NOMO-1 treated with dmso at 0.1 percent for 144 hours (cell line): ENCODE measurements around the gene VWA5B1.

Experiments
- DNase-seq: peaks from one replicate; lab custom pipeline; 2025; ENCODE audit not compliant: unreplicated experiment; lab: John Stamatoyannopoulos, UW

VWA5B1 gene

DNA sequence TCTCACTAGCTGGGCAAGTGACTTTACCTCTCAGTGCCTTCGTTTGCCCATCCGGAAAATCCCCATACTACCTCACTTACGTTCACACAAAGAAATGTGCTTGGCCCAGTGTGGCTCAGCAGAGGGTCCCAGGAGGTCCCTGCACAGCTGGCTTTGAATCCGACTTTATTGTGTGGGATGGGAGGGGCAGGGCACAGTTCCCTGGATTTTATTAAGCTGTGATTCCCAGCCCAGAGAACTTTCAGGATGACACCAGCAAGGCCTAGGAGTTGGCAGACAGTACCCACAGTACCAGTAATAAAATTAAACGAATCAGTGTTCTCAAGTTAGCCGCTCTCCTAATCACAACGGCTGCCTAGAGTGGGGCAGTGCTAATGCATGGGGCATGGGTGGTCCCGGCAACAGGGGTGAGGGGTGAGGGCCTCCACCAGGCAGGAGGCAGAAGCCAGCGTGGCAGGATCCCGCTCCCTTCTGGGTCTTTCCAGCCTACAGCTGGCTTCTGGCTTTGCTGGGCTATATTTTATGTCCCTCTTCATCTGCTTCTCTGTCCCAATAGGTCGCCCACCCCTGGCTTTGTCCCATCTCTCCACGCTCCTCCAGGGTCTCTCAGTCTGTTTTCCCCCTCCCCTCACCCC lies 74.9 kb downstream of the VWA5B1 start:
- DNase-seq: no peak

DNA sequence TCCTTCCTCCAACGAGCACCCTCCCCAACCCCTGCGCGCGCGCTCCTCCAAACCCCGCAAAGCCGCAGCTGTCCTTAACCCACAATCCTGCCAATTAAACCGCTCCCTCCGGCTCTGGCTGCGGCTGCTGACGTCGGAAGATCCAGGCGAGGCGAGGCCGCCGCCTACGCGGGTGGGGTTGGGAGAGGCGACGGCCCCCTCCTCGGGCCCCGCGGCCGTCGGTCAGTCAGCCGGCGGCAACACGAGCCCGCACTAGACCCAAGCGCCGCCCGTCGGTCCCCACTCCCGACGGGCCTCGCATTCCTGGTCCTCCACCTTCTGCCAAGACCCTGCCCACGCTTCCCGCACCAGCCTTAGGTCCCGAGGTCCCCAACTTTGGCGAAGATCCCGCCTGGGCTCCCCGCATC lies 75.4 kb downstream of the VWA5B1 start:
- no peak for DNase-seq

DNA sequence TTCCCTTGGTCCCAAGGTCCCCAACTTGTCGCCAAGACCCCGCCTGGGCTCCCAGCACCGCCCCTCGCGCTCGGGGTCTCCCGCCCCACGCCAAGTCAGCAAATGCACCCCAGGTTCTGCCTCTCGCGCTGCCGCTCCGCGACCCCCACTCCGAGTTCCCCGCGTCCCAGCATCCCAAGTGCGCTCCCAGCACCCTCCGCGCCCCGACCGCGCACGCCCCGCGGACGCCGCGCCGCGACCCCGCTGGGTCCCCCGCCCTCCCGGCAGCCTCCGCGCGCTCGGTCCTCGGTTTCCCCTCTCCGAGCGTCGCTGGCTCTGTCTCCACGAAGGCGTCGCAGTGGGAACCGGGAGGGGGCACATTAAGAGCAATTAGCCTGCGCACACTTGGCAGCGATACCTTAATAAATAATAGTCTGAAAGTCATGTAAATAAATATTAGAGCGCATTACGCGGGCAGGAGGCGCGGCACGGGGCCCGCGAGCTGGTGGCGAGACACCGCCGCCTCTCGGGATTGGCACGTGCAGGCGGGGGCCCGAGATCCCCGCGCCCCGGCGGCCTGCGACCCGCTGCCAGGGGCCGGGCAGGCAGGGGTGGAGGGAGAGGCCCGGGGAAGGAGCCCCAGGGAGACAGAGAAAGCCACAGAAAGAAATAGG lies 75.9 kb downstream of the VWA5B1 start:
- DNase-seq: no peak

DNA sequence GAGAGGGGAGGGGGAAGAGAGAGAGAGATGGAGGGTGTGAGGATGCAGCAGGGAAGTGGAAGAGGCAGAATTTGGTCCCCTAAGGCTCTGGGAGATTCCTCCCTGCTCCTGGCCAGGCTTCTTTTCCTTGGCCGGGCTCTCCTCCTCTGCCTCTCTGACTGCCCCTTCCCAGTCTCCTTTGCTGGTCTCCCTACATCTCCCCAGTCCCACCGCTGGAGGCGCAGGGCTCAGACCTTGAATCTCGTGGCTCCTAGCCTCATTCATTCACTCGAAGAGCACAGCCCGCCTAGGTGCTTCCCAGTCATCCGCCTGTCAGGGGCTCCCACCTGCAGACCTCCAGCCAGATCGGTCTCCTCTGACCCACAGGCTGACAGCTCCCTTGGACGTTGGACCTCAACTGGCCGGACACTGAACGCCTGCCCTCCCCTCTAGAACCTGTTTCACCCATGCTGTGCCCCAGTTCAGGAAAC lies 76.5 kb downstream of the VWA5B1 start:
- DNase-seq: no peak

DNA sequence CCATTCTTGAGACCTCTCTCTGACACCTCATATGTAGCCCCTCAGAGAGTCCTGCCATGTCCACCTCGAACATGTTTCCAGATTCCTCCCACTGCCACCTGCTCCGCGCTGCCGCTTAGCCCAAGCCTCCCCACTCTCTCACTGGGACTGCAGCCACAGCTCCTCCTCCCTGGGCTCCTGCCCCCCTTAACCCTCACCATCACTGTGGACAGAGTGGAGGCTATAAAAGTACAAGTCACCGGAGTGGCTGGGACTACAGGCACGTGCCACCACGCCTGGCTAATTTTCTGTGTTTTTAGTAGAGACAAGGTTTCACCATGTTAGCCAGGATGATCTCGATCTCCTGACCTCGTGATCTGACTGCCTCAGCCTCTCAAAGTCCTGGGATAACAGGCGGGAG lies 77.0 kb downstream of the VWA5B1 start:
- no peak for DNase-seq

DNA sequence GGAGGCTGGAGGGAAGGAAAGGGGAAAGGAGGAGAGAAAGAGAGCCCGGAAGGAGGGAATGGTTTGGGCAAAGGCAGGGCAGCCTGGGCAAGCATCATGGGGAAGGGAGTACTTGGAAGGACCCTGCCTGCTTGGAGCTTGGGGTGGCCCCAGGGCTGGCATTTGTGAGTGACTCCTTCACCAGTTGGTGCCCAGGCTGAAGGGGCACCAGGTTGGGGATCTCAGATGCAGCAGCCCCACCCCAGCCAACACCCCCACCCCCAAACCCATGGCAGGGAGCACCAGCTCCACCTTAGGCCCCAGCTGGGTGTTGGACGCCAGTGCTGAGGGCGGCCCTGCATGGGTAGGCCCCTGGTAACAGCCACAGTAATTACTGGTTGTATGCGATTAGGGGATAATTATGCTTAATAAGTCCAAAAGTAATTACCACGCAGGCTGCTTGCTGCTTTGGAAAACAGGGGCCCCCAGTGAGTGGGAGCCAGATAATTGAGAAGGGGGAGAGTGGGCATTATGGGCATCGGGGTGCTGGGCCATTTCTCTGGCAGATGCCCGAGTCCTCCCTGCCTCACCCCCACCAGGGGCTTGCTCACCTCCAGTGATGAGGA lies 78.3 kb downstream of the VWA5B1 start:
- DNase-seq: no peak

- no peak for DNase-seq
Measured at GRCh38 chr1:20370698-20371097, 80.0 kb downstream of the VWA5B1 start.

DNA sequence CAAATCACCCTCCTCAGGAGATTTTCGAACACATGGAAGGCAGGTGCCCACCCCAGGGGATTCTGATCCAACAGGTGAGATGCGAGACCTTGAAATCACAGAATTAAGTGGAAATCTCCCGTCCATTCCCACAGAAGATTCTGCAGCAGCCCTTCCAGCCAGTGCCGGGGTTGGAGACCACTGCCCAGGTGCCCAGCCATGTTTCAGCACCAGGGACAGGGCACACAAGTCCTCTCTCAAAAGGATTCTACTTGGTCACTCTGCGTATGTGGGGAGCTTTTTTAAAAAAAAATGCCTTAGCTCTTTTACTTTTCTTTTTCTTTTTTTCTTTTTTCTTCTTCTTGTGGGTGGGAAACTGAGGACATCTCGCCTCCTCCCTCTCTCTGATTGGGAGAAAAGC lies 80.7 kb downstream of the VWA5B1 start:
- DNase-seq: no peak

GRCh38 chr1:20371883-20372282 lies 81.2 kb downstream of the VWA5B1 start:
- no peak for DNase-seq

DNA sequence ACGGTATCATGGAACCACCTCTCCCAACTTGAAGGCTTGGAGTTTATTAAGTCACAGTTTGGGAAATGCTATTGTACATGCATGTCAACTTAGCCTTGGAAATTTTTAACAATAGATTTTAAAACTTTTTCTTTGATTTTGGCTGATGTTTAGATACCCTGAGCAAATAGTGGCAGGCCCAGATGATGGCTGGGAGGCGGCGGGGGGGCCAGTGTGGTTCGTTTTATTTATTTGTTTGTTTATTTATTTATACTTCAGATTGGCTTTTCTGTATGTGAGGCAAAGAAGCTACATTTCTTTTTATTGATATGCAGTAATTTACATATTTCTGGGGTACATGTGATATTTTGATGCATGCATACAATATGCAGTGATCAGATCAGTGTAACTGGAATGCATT lies 82.0 kb downstream of the VWA5B1 start:
- DNase-seq: no peak

- no peak for DNase-seq
Measured at GRCh38 chr1:20373286-20373685, 82.6 kb downstream of the VWA5B1 start.

DNA sequence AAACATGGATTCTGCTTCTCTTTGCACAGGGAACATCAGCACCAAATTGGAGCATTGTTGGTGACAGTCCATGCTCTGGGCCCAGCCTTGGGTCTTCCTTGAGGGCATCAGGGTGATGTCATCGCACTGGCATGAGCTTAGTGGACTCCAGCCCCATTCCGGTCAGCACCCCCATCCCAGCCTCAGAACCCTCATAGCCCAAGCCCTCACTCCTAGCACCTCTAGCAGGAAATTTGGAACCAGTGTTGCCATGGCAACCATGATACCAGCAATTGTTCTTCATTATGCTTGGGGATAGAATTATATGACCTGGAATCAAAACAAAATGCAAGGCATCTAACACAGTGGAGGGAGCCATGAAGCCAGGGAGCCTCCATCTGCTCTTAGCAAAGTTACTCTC lies 83.1 kb downstream of the VWA5B1 start:
- DNase-seq: no peak

DNA sequence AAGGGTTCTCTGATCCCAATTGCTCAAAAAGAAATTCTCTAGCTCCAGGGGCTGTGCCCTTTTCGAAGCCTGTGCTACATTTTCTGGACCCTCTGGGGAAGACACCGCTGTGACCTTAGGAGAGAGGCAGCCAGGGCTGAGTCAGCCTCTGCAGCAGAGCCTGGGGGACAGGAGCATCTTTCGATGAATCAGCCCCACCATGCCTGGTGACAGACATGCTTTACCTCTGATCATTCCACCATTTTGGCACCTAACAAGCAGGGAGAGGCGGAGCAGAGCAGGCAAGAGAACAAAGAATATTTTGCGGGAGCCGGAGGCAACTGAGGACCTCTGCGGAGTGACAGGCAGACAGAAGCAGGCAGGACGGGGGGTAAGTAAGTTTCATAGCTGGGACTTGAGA lies 84.9 kb downstream of the VWA5B1 start:
- DNase-seq: no peak

GRCh38 chr1:20376171-20376570 lies 85.5 kb downstream of the VWA5B1 start:
- no peak for DNase-seq

- DNase-seq: no peak
Measured at GRCh38 chr1:20376880-20377494, 86.3 kb downstream of the VWA5B1 start.

- DNase-seq: no peak
Measured at GRCh38 chr1:20377516-20378270, 87.0 kb downstream of the VWA5B1 start.

DNA sequence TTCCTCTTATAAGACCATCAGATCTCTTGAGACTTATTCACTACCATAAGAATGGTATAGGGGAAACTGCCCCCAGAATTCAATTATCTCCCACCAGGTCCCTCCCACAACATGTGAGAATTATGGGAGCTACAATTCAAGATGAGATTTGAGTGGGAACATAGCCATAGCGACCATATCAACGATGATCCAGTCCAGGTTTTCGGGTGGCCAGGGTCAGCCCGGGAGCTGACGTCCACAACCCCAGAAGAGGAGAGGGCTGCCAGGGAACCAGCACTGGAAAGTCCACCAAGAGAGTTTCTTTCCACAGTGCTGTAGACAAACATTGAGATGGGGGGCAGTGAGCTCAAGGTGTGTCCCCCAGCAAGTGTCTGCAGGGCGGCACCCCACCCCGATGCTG lies 88.4 kb downstream of the VWA5B1 start:
- DNase-seq: no peak

- DNase-seq: no peak
Measured at GRCh38 chr1:20380175-20380574, 89.5 kb downstream of the VWA5B1 start.

- DNase-seq: no peak
Measured at GRCh38 chr1:20380616-20381035, 90.0 kb downstream of the VWA5B1 start.

DNA sequence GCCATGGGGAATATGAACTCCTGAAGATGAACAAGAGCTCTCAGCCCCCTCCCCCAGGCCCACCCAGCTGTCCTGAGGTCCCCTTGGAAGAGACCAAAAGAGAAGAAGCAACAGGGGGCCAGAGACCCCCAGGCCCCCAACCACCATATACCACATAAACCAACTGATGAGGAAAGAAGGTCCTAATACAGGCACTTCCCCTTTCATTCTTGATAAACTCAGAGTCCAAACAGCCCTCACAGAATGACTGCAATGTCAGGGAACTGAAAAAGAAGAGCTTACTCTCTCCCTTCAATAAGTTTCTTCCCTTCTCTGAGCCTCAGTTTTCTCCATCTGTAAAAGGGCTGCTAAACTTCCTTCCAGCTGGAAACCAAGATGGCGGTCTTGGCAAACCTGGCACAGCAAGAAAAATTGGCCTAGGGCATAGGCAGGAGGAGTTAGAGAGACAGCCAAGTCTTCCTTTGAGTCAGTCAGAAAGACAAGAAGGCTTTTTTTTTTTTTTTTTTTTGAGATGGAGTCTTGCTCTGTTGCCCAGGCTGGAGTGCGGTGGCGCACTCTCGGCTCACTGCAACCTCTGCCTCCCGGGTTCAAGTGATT lies 90.5 kb downstream of the VWA5B1 start:
- no peak for DNase-seq

GRCh38 chr1:20381961-20382360 lies 91.3 kb downstream of the VWA5B1 start:
- DNase-seq: no peak
